DOHH2 (cell line): ENCODE data around the gene JAML.

Experiments used
- H3F3A ChIP-seq: fragments of 200-600 bp; sonication (generic), shearing (Covaris generic); 2 replicates; pipeline ENCODE4 v1.6.0; 2016; ENCODE audit warnings: antibody characterized with exemption, mild to moderate bottlenecking; ENCODE audit not compliant: control insufficient read depth, insufficient read depth
- H3K27ac ChIP-seq: fragments of 200-600 bp; sonication (generic); 2 replicates; pipeline ENCODE4 v1.5.1; 2014; ENCODE audit warnings: low read depth, mild to moderate bottlenecking, low read length, moderate library complexity
- H3K27me3 ChIP-seq: fragments of 200-600 bp; sonication (generic); 2 replicates; pipeline ENCODE4 v1.6.1; 2014; ENCODE audit warnings: mild to moderate bottlenecking, low read length, mixed read lengths; ENCODE audit not compliant: control insufficient read depth
- H3K36me3 ChIP-seq: fragments of 200-600 bp; sonication (generic); 2 replicates; pipeline ENCODE4 v1.6.1; 2014; ENCODE audit warnings: mild to moderate bottlenecking, low read length, moderate library complexity, mixed read lengths; ENCODE audit not compliant: control insufficient read depth
- H3K4me1 ChIP-seq: fragments of 200-600 bp; sonication (generic); 2 replicates; pipeline ENCODE4 v1.6.1; 2014; ENCODE audit warnings: mild to moderate bottlenecking, low read length, mixed read lengths; ENCODE audit not compliant: control insufficient read depth
- H3K4me2 ChIP-seq: fragments of 200-600 bp; sonication (generic); 2 replicates; pipeline ENCODE4 v1.6.0; 2014; ENCODE audit warnings: mild to moderate bottlenecking, low read length, moderate library complexity
- H3K4me3 ChIP-seq: fragments of 200-600 bp; sonication (generic); 2 replicates; pipeline ENCODE4 v1.5.1; 2014; ENCODE audit warnings: mild to moderate bottlenecking, low read length, mixed read lengths
- H3K79me2 ChIP-seq: fragments of 200-600 bp; sonication (generic); 2 replicates; pipeline ENCODE4 v1.6.1; 2014; ENCODE audit warnings: mild to moderate bottlenecking, low read length, mixed read lengths; ENCODE audit not compliant: control insufficient read depth
- H3K9me2 ChIP-seq: fragments of 200-600 bp; sonication (generic); replicated peaks from 2 replicates; pipeline ENCODE4 v1.6.1; 2014; ENCODE audit warnings: mild to moderate bottlenecking, low read length, mixed read lengths; ENCODE audit not compliant: control insufficient read depth
- H3K9me3 ChIP-seq: fragments of 200-600 bp; sonication (generic); 2 replicates; pipeline ENCODE4 v1.6.1; 2014; ENCODE audit warnings: antibody characterized with exemption, low read length, mixed read lengths; ENCODE audit not compliant: control insufficient read depth, insufficient read depth
- H4K20me1 ChIP-seq: fragments of 200-600 bp; sonication (generic); 2 replicates; pipeline ENCODE4 v1.6.0; 2014; ENCODE audit warnings: low read depth, mild to moderate bottlenecking, antibody characterized with exemption, low read length, moderate library complexity; ENCODE audit not compliant: control insufficient read depth, insufficient read depth
- EZH2phosphoT487 ChIP-seq: fragments of 200-600 bp; sonication (generic); IDR thresholded peaks from 2 replicates; pipeline ENCODE4 v1.6.1; 2017; ENCODE audit warnings: borderline replicate concordance, mild to moderate bottlenecking, antibody characterized with exemption, low read length, moderate library complexity, mixed read lengths
- TF ChIP-seq, protein P1 (sequence below): fragments of 200-600 bp; sonication (generic); IDR thresholded peaks from one replicate; pipeline ENCODE4 v1.5.1; 2014; ENCODE audit warnings: antibody characterized with exemption, mild to moderate bottlenecking, low read depth, low read length; ENCODE audit not compliant: poor library complexity, severe bottlenecking

Gene JAML

DNA sequence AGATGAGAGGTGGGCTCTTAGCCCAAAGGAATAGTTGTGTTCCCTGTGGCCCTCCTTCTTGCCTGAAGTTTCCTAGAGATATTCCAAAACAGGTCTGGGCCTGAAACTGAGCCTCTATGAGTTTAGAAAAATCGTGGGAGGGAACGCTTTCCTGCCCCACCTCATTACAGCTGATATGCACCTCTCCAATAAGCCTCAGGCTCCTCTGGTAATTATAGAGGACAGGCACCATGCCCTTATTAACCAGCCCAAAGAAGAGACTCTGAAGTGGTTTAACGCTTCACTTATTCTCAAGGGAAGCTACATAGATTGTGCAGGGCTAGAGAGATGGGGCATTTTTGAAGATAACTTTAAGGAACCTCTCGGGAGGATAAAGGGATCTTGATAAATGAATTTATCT is 42.7 kb upstream of the JAML start:
- Histone ChIP-seq H3K9me3 (no peaks in the 10 kb centered on the region), H3K27me3 (peaks cover 16% of the 10 kb centered on the region), H3F3A (no peaks in the 10 kb centered on the region), H3K79me2 (no peaks in the 10 kb centered on the region), H3K36me3 (no peaks in the 10 kb centered on the region), H3K27ac (no peak overlapping the region), H3K4me3 (no peak overlapping the region), H3K4me2 (no peak overlapping the region), H3K9me2 (no peaks in the 10 kb centered on the region), H3K4me1 (peaks cover 15% of the 10 kb centered on the region), H4K20me1 (no peaks in the 10 kb centered on the region)
- no peak for TF ChIP-seq EZH2phosphoT487
- TF ChIP-seq, protein P1, sequence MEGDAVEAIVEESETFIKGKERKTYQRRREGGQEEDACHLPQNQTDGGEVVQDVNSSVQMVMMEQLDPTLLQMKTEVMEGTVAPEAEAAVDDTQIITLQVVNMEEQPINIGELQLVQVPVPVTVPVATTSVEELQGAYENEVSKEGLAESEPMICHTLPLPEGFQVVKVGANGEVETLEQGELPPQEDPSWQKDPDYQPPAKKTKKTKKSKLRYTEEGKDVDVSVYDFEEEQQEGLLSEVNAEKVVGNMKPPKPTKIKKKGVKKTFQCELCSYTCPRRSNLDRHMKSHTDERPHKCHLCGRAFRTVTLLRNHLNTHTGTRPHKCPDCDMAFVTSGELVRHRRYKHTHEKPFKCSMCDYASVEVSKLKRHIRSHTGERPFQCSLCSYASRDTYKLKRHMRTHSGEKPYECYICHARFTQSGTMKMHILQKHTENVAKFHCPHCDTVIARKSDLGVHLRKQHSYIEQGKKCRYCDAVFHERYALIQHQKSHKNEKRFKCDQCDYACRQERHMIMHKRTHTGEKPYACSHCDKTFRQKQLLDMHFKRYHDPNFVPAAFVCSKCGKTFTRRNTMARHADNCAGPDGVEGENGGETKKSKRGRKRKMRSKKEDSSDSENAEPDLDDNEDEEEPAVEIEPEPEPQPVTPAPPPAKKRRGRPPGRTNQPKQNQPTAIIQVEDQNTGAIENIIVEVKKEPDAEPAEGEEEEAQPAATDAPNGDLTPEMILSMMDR = no peak

DNA sequence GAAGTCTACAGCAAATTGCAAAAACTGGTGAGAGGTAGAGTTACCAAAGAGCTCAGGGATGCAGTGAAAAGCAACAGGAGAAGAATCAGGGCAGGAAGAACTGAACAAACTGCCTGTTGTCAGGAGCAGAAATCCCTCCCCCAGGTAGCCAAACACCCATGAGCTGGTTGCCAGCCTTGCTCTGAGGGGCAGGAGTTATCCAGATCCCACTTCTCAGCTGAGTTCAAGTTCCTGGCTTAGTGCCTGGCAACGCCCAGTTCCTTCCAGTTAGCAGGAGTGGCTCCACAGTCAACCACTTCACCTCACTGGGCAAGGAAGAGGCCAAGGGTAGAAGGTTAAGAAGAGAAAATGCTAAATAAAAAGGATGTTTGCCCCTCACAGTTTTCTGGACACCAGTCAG is 41.1 kb upstream of the JAML start:
- Histone ChIP-seq H3F3A (no peaks in the 10 kb centered on the region), H3K4me3 (no peak overlapping the region), H4K20me1 (no peaks in the 10 kb centered on the region), H3K79me2 (no peaks in the 10 kb centered on the region), H3K4me2 (no peak overlapping the region), H3K36me3 (no peaks in the 10 kb centered on the region), H3K9me2 (no peaks in the 10 kb centered on the region), H3K4me1 (peaks cover 15% of the 10 kb centered on the region), H3K9me3 (no peaks in the 10 kb centered on the region), H3K27me3 (peaks cover 16% of the 10 kb centered on the region), H3K27ac (no peak overlapping the region)
- TF ChIP-seq EZH2phosphoT487 = no peak
- TF ChIP-seq, protein P1 = no peak

DNA sequence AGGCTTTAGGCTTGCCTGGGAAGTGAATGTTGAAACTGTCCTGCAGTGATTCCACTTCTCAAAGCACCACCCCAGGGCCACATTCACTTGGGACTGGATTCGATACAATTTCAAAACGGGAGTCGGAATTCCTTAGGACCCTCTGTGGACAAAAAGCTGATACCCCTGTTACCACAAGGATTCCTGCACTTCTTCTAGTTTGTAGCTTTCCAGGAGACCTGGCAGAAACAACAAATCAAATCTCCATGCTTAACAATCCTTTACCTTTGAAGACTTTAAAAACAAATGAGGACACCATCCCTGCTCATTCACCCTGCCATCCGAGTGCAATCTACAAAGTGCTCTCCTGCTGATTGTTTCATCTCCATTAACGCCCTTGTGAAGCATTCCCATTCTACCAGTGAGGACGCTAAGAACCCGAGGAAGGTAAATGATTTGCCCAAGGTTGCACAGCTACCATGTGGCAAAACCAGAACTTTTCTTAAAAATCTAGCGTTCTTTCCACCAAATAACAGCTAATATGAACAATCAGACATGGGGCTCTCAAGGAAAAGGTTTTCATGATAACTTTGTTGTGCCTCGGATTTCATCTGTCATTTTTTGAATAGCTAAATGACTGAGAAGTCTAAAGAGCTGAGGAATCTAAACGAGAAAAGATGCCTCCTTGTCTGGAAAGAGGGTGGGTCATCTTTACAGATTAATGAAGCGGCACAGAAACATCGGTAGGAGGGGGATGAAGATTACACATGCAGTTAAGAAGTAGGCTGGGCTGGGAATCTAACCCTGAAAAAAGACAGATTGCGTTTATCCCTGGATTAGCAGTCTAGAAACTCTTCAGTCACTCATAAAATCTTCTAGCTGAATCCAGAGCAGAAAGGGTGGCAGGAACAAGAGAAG is 40.0 kb upstream of the JAML start:
- TF ChIP-seq, protein P1 = no peak
- TF ChIP-seq EZH2phosphoT487 = no peak; the same call in 1 of the 2 replicates
- H3K4me1 ChIP-seq = peaks cover 15% of the 10 kb centered on the region
- peak overlapping the region; percentile 46 for H3K4me2 ChIP-seq
- H3K9me2 ChIP-seq = no peaks in the 10 kb centered on the region
- H3K4me3 ChIP-seq = no peak overlapping the region
- no peak overlapping the region for H3K27ac ChIP-seq
- no peaks in the 10 kb centered on the region for H3K79me2 ChIP-seq
- no peaks in the 10 kb centered on the region for H3K9me3 ChIP-seq
- no peaks in the 10 kb centered on the region for H3F3A ChIP-seq
- no peaks in the 10 kb centered on the region for H4K20me1 ChIP-seq
- H3K27me3 ChIP-seq = peaks cover 16% of the 10 kb centered on the region
- no peaks in the 10 kb centered on the region for H3K36me3 ChIP-seq
